IMR-90 (cell line): ENCODE results near the gene TMPRSS9. TPM values are rescaled to one million over a fixed set of nuclear protein-coding genes. Genes with fewer than 3 reads are reported as not detected.

ENCODE experiments used
- ATAC-seq: fragments of 200-7000 bp; cut with Tn5 transposase; 2 replicates; pipeline ENCODE4 v1.9.1; 2020; ENCODE audit warnings: low read depth, mild to moderate bottlenecking, moderate library complexity
- BruUV-seq: library from RNA; stranded (reverse); fragments of 400-500 nt; replicated peaks from 2 replicates; lab custom pipeline; 2021; lab: Mats Ljungman, UMichigan
- CTCF ChIA-PET: fragments of 300-600 bp; formaldehyde crosslinking; extraction: SDS; loops from one replicate; lab custom pipeline; 2021; ENCODE audit warnings: antibody characterized with exemption; lab: Yijun Ruan, JAX
- POLR2A ChIA-PET: fragments of 300-600 bp; sonication (Branson Sonifier 250); formaldehyde crosslinking; loops from one replicate; lab custom pipeline; 2022; ENCODE audit warnings: antibody characterized with exemption; ENCODE audit not compliant: unreplicated experiment; lab: Charles Lee
- DNase-seq: peaks from one replicate; pipeline ENCODE4 v3.0.0; 2013
- H2AFZ ChIP-seq: replicated peaks from 2 replicates; pipeline ENCODE3; 2013; ENCODE audit warnings: low read length, mild to moderate bottlenecking; ENCODE audit not compliant: poor library complexity
- H2AK5ac ChIP-seq: 2 replicates; pipeline ENCODE4 v1.6.1; 2013; ENCODE audit warnings: low read depth, low read length, inconsistent platforms
- H2AK9ac ChIP-seq: replicated peaks from 2 replicates; pipeline ENCODE3; 2013; ENCODE audit warnings: mild to moderate bottlenecking, low read depth, low read length, moderate library complexity; ENCODE audit not compliant: poor library complexity
- H2BK120ac ChIP-seq: 2 replicates; pipeline ENCODE4 v1.6.1; 2013; ENCODE audit warnings: low read depth, low read length, inconsistent platforms
- H2BK15ac ChIP-seq: 3 replicates; pipeline ENCODE4 v1.6.1; 2013; ENCODE audit warnings: low read depth, low read length, inconsistent platforms
- H2BK20ac ChIP-seq: 2 replicates; pipeline ENCODE4 v1.6.1; 2013; ENCODE audit warnings: low read depth, mild to moderate bottlenecking, inconsistent platforms, low read length, moderate library complexity
- H2BK5ac ChIP-seq: 2 replicates; pipeline ENCODE4 v1.6.1; 2013; ENCODE audit warnings: mild to moderate bottlenecking, low read depth, low read length, inconsistent platforms; ENCODE audit not compliant: poor library complexity, severe bottlenecking
- H3K14ac ChIP-seq: replicated peaks from 2 replicates; pipeline ENCODE4 v1.6.1; 2013; ENCODE audit warnings: low read depth, low read length, inconsistent platforms
- H3K18ac ChIP-seq: 2 replicates; pipeline ENCODE4 v1.6.1; 2013; ENCODE audit warnings: low read depth, low read length, control low read depth
- H3K23ac ChIP-seq: 2 replicates; pipeline ENCODE4 v1.6.1; 2013; ENCODE audit warnings: low read depth, low read length, inconsistent platforms
- H3K27ac ChIP-seq: 2 replicates; pipeline ENCODE4 v1.5.1; 2013; ENCODE audit warnings: mild to moderate bottlenecking, control low read depth, low read length; ENCODE audit not compliant: insufficient read depth
- H3K27me3 ChIP-seq: 2 replicates; pipeline ENCODE4 v1.6.1; 2013; ENCODE audit warnings: low read length; ENCODE audit not compliant: control insufficient read depth, insufficient read depth
- H3K36me3 ChIP-seq: 2 replicates; pipeline ENCODE4 v1.6.1; 2013; ENCODE audit warnings: low read length, mixed read lengths; ENCODE audit not compliant: control insufficient read depth, insufficient read depth
- H3K4ac ChIP-seq: 2 replicates; pipeline ENCODE4 v1.6.1; 2013; ENCODE audit warnings: low read depth, low read length, inconsistent platforms
- H3K4me1 ChIP-seq: 2 replicates; pipeline ENCODE4 v1.6.1; 2013; ENCODE audit warnings: low read length, mixed read lengths; ENCODE audit not compliant: control insufficient read depth, insufficient read depth
- H3K4me2 ChIP-seq: 2 replicates; pipeline ENCODE4 v1.6.1; 2013; ENCODE audit warnings: low read depth, mild to moderate bottlenecking, control low read depth, low read length, moderate library complexity
- H3K4me3 ChIP-seq: 2 replicates; pipeline ENCODE4 v1.5.1; 2013; ENCODE audit warnings: low read depth, mild to moderate bottlenecking, control low read depth, low read length, moderate library complexity; ENCODE audit not compliant: insufficient read depth
- H3K56ac ChIP-seq: 2 replicates; pipeline ENCODE4 v1.6.1; 2013; ENCODE audit warnings: low read length, inconsistent platforms; ENCODE audit not compliant: insufficient read depth; ENCODE audit errors: extremely low read depth
- H3K79me1 ChIP-seq, 2 experiments: 2 replicates each; pipeline ENCODE4 v1.6.1; 2013; ENCODE audit warnings: low read length in 2 of 2, inconsistent platforms in 1 of 2, low read depth in 1 of 2
- H3K9ac ChIP-seq: 2 replicates; pipeline ENCODE4 v1.6.1; 2013; ENCODE audit warnings: low read depth, low read length, control low read depth
- H3K9me1 ChIP-seq: 2 replicates; pipeline ENCODE4 v1.6.1; 2013; ENCODE audit warnings: low read length, inconsistent platforms; ENCODE audit not compliant: insufficient read depth
- H3K9me3 ChIP-seq: 2 replicates; pipeline ENCODE4 v1.6.1; 2013; ENCODE audit warnings: low read length; ENCODE audit not compliant: control insufficient read depth, insufficient read depth
- H4K20me1 ChIP-seq: 2 replicates; pipeline ENCODE4 v1.6.1; 2013; ENCODE audit warnings: low read length, inconsistent platforms; ENCODE audit not compliant: insufficient read depth
- H4K5ac ChIP-seq: 2 replicates; pipeline ENCODE4 v1.6.1; 2013; ENCODE audit warnings: mild to moderate bottlenecking, low read depth, low read length, control low read depth
- H4K8ac ChIP-seq, 2 experiments: 2 replicates each; pipeline ENCODE4 v1.6.1; 2013; ENCODE audit warnings: low read depth in 2 of 2, low read length in 2 of 2, control low read depth in 1 of 2, inconsistent platforms in 1 of 2
- H4K91ac ChIP-seq: 2 replicates; pipeline ENCODE4 v1.6.1; 2013; ENCODE audit warnings: low read depth, low read length, inconsistent platforms; ENCODE audit not compliant: insufficient read depth
- BHLHE40 ChIP-seq: fragments of 150-350 bp; IDR thresholded peaks from 2 replicates; pipeline ENCODE4 v1.6.1; 2016; ENCODE audit warnings: mild to moderate bottlenecking, low read depth, low read length
- CEBPB ChIP-seq: IDR thresholded peaks from 2 replicates; pipeline ENCODE4 v1.6.1; 2012; ENCODE audit warnings: low read depth, low read length, improper control_type of control experiment
- CHD1 ChIP-seq: IDR thresholded peaks from 2 replicates; pipeline ENCODE4 v1.6.1; 2012; ENCODE audit warnings: low read depth, low read length, improper control_type of control experiment
- FOS ChIP-seq: fragments of 150-350 bp; IDR thresholded peaks from 2 replicates; pipeline ENCODE4 v1.6.1; 2016; ENCODE audit warnings: low read depth, low read length
- MAFK ChIP-seq: IDR thresholded peaks from 2 replicates; pipeline ENCODE4 v1.6.1; 2012; ENCODE audit warnings: low read depth, low read length, improper control_type of control experiment
- MAZ ChIP-seq: IDR thresholded peaks from 2 replicates; pipeline ENCODE4 v1.6.1; 2012; ENCODE audit warnings: low read depth, mild to moderate bottlenecking, low read length, improper control_type of control experiment, moderate library complexity, borderline replicate concordance
- MXI1 ChIP-seq: IDR thresholded peaks from 2 replicates; pipeline ENCODE4 v1.6.1; 2012; ENCODE audit warnings: low read depth, mild to moderate bottlenecking, low read length, moderate library complexity, borderline replicate concordance
- NFE2L2 ChIP-seq: fragments of 150-350 bp; IDR thresholded peaks from 2 replicates; pipeline ENCODE4 v1.6.1; 2016; ENCODE audit warnings: low read depth, mild to moderate bottlenecking, low read length
- POLR2A ChIP-seq: IDR thresholded peaks from 2 replicates; pipeline ENCODE4 v1.6.1; 2012; ENCODE audit warnings: mild to moderate bottlenecking, low read depth, low read length
- RAD21 ChIP-seq: IDR thresholded peaks from 2 replicates; pipeline ENCODE4 v1.6.1; 2012; ENCODE audit warnings: low read length, improper control_type of control experiment
- RCOR1 ChIP-seq: IDR thresholded peaks from 2 replicates; pipeline ENCODE4 v1.6.1; 2012; ENCODE audit warnings: mild to moderate bottlenecking, low read length, improper control_type of control experiment; ENCODE audit not compliant: insufficient replicate concordance
- RFX5 ChIP-seq: IDR thresholded peaks from 2 replicates; pipeline ENCODE4 v1.8.0; 2012; ENCODE audit warnings: low read depth, mild to moderate bottlenecking, low read length, moderate library complexity
- SMC3 ChIP-seq: fragments of 150-350 bp; IDR thresholded peaks from 2 replicates; pipeline ENCODE4 v1.6.1; 2016; ENCODE audit warnings: low read depth, mild to moderate bottlenecking, antibody characterized with exemption, low read length, moderate library complexity
- WGBS, 2 experiments: methylation state at CpG; one replicate each; pipeline versions ENCODE4 v1.1.5 to v1.1.7; 2013; ENCODE audit warnings: missing lambda C conversion rate in 2 of 2; ENCODE audit not compliant: insufficient read length in 1 of 2; ENCODE audit errors: extremely low coverage in 2 of 2; 5-methylcytosine and 5-hydroxymethylcytosine counted together
- dilution Hi-C: fragments of 300-500 bp; cut with HindIII; formaldehyde crosslinking; loops from one replicate; pipeline ENCODE4 v1.14.3; 2018; ENCODE audit warnings: low sequenced_read_pairs; ENCODE audit not compliant: unreplicated experiment
- in situ Hi-C: fragments of 300-500 bp; cut with MboI; formaldehyde crosslinking; loops from 3 replicates; pipeline ENCODE4 v1.14.3; 2019; ENCODE audit warnings: low sequenced_read_pairs, inconsistent platforms, mixed read lengths
- intact Hi-C: fragments of 100-400 bp; cut with micrococcal nuclease; formaldehyde crosslinking; loops from 2 replicates; pipeline ENCODE4 v1.10.0; 2022
- polyA plus RNA-seq, 3 experiments: library from polyadenylated mRNA; depleted of rRNA; stranded (reverse); fragments of >200 nt; gene quantifications; 2 replicates each; pipeline ENCODE4 v1.2.3, GENCODE V29; 2012; ENCODE audit warnings: low replicate concordance in 1 of 3
- total RNA-seq: library from RNA; depleted of rRNA; stranded (reverse); fragments of >200 nt; gene quantifications from 2 replicates; pipeline ENCODE4 v1.2.3, GENCODE V29; 2012
- TF ChIP-seq, protein P1 (sequence below): fragments of 150-350 bp; IDR thresholded peaks from 2 replicates; pipeline ENCODE4 v1.6.1; 2016; ENCODE audit warnings: low read depth, mild to moderate bottlenecking, low read length, moderate library complexity, borderline replicate concordance
- TF ChIP-seq, protein P2 (sequence below): conservative IDR thresholded peaks from 2 replicates; pipeline ENCODE4 v1.5.1; 2012; ENCODE audit warnings: mild to moderate bottlenecking, low read depth, low read length, improper control_type of control experiment
- TF ChIP-seq, protein P3 (sequence below): fragments of 150-350 bp; IDR thresholded peaks from 2 replicates; pipeline ENCODE4 v1.6.1; 2017; ENCODE audit warnings: mild to moderate bottlenecking, antibody characterized with exemption, low read length, low read depth

TMPRSS9 gene
- total and polyA plus RNA-seq, 2 of the 4 experiments (the other 2 are of a cell fraction): not detected

DNA sequence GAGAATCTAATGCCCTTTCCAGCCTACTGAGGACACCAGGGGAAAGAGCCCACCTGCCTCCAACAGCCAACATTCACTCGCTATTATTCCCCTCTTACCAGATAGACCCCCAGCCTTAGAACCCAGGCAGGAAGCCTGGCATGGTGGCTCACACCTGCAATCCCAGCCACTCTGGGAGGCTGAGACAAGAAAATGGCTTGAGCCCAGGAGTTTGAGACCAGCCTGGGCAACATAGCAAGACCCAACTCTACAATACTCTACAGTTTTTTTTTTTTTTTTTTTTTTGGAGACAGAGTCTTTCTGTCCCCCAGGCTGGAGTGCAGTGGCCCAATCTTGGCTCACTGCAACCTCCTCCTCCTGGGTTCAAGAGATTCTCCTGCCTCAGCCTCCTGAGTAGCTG, 100.2 kb downstream of the TMPRSS9 start:
- no peak overlapping the region for H3K4me3 ChIP-seq
- H3K36me3 ChIP-seq: no peaks in the 10 kb centered on the region
- no peak overlapping the region for H3K4me2 ChIP-seq
- no peak overlapping the region for H3K18ac ChIP-seq
- peaks cover 6% of the 10 kb centered on the region for H4K20me1 ChIP-seq
- H3K27ac ChIP-seq: no peak overlapping the region
- H4K8ac ChIP-seq: no peak overlapping the region
- WGBS, 2 experiments: no CpG with 5 or more reads among the region's 1 CpG
- no peaks in the 10 kb centered on the region for H3K9me3 ChIP-seq
- H3K9me1 ChIP-seq: 0 out of 2 replicates have a peak, but pooled peaks cover 2% of the 10 kb centered on the region
- no peak overlapping the region for H3K9ac ChIP-seq
- DNase-seq: no peak
- H3K56ac ChIP-seq: no peak overlapping the region
- BruUV-seq: no TSS peak
- no peak for ATAC-seq
- H3K4me1 ChIP-seq: peaks cover 3% of the 10 kb centered on the region; the same call in 1 of the 2 replicates
- no peak overlapping the region for H2BK120ac ChIP-seq
- H3K79me1 ChIP-seq: peaks cover 0 to 15% of the 10 kb centered on the region in 2 experiments; a peak in 1 of 4 replicates
- dilution Hi-C loops: no loop called here
- H2AFZ ChIP-seq: no peak overlapping the region
- H3K14ac ChIP-seq: no peak overlapping the region
- POLR2A ChIA-PET: no interaction called here
- no peak overlapping the region for H2BK15ac ChIP-seq
- CTCF ChIA-PET: no interaction called here
- H4K5ac ChIP-seq: no peak overlapping the region
- H2BK20ac ChIP-seq: no peak overlapping the region
- intact Hi-C loops: no loop called here
- H2AK9ac ChIP-seq: no peak overlapping the region
- H3K4ac ChIP-seq: no peak overlapping the region
- no peaks in the 10 kb centered on the region for H3K27me3 ChIP-seq
- H2BK5ac ChIP-seq: no peak overlapping the region
- H2AK5ac ChIP-seq: no peak overlapping the region
- TF ChIP-seq FOS (no peak), CHD1 (no peak), RFX5 (no peak), NFE2L2 (no peak), MXI1 (no peak), SMC3 (no peak), MAFK (no peak), POLR2A (no peak), BHLHE40 (no peak), MAZ (no peak), RAD21 (no peak), CEBPB (no peak), RCOR1 (no peak)
- TF ChIP-seq, protein P1, sequence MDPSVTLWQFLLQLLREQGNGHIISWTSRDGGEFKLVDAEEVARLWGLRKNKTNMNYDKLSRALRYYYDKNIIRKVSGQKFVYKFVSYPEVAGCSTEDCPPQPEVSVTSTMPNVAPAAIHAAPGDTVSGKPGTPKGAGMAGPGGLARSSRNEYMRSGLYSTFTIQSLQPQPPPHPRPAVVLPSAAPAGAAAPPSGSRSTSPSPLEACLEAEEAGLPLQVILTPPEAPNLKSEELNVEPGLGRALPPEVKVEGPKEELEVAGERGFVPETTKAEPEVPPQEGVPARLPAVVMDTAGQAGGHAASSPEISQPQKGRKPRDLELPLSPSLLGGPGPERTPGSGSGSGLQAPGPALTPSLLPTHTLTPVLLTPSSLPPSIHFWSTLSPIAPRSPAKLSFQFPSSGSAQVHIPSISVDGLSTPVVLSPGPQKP: no peak
- TF ChIP-seq, protein P2, sequence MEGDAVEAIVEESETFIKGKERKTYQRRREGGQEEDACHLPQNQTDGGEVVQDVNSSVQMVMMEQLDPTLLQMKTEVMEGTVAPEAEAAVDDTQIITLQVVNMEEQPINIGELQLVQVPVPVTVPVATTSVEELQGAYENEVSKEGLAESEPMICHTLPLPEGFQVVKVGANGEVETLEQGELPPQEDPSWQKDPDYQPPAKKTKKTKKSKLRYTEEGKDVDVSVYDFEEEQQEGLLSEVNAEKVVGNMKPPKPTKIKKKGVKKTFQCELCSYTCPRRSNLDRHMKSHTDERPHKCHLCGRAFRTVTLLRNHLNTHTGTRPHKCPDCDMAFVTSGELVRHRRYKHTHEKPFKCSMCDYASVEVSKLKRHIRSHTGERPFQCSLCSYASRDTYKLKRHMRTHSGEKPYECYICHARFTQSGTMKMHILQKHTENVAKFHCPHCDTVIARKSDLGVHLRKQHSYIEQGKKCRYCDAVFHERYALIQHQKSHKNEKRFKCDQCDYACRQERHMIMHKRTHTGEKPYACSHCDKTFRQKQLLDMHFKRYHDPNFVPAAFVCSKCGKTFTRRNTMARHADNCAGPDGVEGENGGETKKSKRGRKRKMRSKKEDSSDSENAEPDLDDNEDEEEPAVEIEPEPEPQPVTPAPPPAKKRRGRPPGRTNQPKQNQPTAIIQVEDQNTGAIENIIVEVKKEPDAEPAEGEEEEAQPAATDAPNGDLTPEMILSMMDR: no peak
- TF ChIP-seq, protein P3, sequence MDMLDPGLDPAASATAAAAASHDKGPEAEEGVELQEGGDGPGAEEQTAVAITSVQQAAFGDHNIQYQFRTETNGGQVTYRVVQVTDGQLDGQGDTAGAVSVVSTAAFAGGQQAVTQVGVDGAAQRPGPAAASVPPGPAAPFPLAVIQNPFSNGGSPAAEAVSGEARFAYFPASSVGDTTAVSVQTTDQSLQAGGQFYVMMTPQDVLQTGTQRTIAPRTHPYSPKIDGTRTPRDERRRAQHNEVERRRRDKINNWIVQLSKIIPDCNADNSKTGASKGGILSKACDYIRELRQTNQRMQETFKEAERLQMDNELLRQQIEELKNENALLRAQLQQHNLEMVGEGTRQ: no peak
- H4K91ac ChIP-seq: no peak overlapping the region
- H3K23ac ChIP-seq: no peak overlapping the region
- in situ Hi-C loops: no loop called here
